H1 (cell line): Measurements from ENCODE around the gene LRRC4C. TPM values are rescaled to one million over a fixed set of nuclear protein-coding genes. Genes with fewer than 3 reads are reported as not detected.

ENCODE experiments used
- CTCF ChIA-PET: fragments of 300-600 bp; sonication (Branson Sonifier 250); formaldehyde crosslinking; loops from one replicate; lab custom pipeline; 2021; ENCODE audit not compliant: partially characterized antibody; lab: Charles Lee
- POLR2A ChIA-PET: fragments of 300-600 bp; sonication (Branson Sonifier 250); formaldehyde crosslinking; loops from one replicate; lab custom pipeline; 2021; ENCODE audit warnings: inconsistent platforms; ENCODE audit not compliant: partially characterized antibody; lab: Charles Lee
- DNase-seq, 2 experiments: peaks; one replicate each; pipeline versions ENCODE4 v3.0.0 to v3.0.0-alpha.2; 2010 to 2022; ENCODE audit warnings: low spot score in 2 of 2, low read depth in 1 of 2, mixed read lengths in 1 of 2
- FAIRE-seq: peaks from 2 replicates; lab custom pipeline; 2011; peaks lifted over from hg19 to GRCh38; lab: Jason Lieb, UNC
- H2AFZ ChIP-seq: 2 replicates; pipeline ENCODE4 v1.8.1; 2012; ENCODE audit warnings: low read length, inconsistent platforms
- H2AK5ac ChIP-seq: 2 replicates; pipeline ENCODE4 v1.6.1; 2013; ENCODE audit warnings: low read depth, low read length
- H2BK120ac ChIP-seq: replicated peaks from 2 replicates; pipeline ENCODE3; 2013; ENCODE audit warnings: low read depth, low read length, inconsistent platforms
- H2BK12ac ChIP-seq: 2 replicates; pipeline ENCODE4 v1.6.1; 2013; ENCODE audit warnings: low read depth, low read length
- H2BK15ac ChIP-seq: 2 replicates; pipeline ENCODE4 v1.6.1; 2013; ENCODE audit warnings: low read length
- H2BK20ac ChIP-seq: 2 replicates; pipeline ENCODE4 v1.6.1; 2013; ENCODE audit warnings: low read length
- H2BK5ac ChIP-seq: 2 replicates; pipeline ENCODE4 v1.6.1; 2013; ENCODE audit warnings: low read depth, low read length
- H3K14ac ChIP-seq: 2 replicates; pipeline ENCODE4 v1.6.1; 2013; ENCODE audit warnings: inconsistent platforms; ENCODE audit not compliant: insufficient read length
- H3K18ac ChIP-seq: 2 replicates; pipeline ENCODE4 v1.6.1; 2013; ENCODE audit warnings: low read length; ENCODE audit errors: extremely low read depth
- H3K23ac ChIP-seq: 2 replicates; pipeline ENCODE4 v1.6.1; 2013; ENCODE audit warnings: inconsistent platforms; ENCODE audit not compliant: insufficient read length
- H3K23me2 ChIP-seq: 2 replicates; pipeline ENCODE4 v1.6.1; 2013; ENCODE audit warnings: low read depth, low read length
- H3K27ac ChIP-seq: 2 replicates; pipeline ENCODE4 v1.6.1; 2011; ENCODE audit warnings: low read depth, low read length, inconsistent platforms
- H3K27me3 ChIP-seq, 4 experiments: replicated peaks in 1 of 4; 1 replicate in 1 of 4; 2 replicates in 3 of 4; pipeline versions ENCODE4 v1.6.1 to v1.8.1; 2011 to 2013; ENCODE audit warnings: low read length in 3 of 4, mild to moderate bottlenecking in 3 of 4, inconsistent platforms in 2 of 4, mixed read lengths in 2 of 4, moderate library complexity in 1 of 4; ENCODE audit not compliant: control insufficient read depth in 3 of 4, insufficient read depth in 3 of 4; ENCODE audit errors: extremely low read depth in 1 of 4
- H3K36me3 ChIP-seq, 4 experiments: 2 replicates each; pipeline versions ENCODE4 v1.6.1 to v1.8.1; 2011 to 2013; ENCODE audit warnings: mild to moderate bottlenecking in 4 of 4, low read length in 3 of 4, moderate library complexity in 2 of 4, control low read depth in 1 of 4, inconsistent platforms in 1 of 4; ENCODE audit not compliant: insufficient read depth in 4 of 4, control insufficient read depth in 2 of 4
- H3K4ac ChIP-seq: replicated peaks from 2 replicates; pipeline ENCODE3; 2013; ENCODE audit warnings: low read length, low read depth, mixed read lengths, inconsistent platforms; ENCODE audit not compliant: insufficient read length
- H3K4me1 ChIP-seq, 4 experiments: replicated peaks in 1 of 4; 1 replicate in 1 of 4; 2 replicates in 3 of 4; pipeline versions ENCODE4 v1.6.1 to v1.8.1; 2011 to 2013; ENCODE audit warnings: low read length in 3 of 4, inconsistent platforms in 2 of 4, mixed read lengths in 1 of 4; ENCODE audit not compliant: insufficient read depth in 4 of 4, control insufficient read depth in 3 of 4
- H3K4me2 ChIP-seq, 2 experiments: 2 replicates each; pipeline versions ENCODE4 v1.6.1 to v1.8.1; 2011 to 2013; ENCODE audit warnings: low read depth in 2 of 2, low read length in 2 of 2, control low read depth in 1 of 2, inconsistent platforms in 1 of 2, mild to moderate bottlenecking in 1 of 2; ENCODE audit not compliant: insufficient read depth in 1 of 2
- H3K4me3 ChIP-seq, 4 experiments: fragments of 200-600, 300-600 bp in 1 of 4; sonication (generic), shearing (Covaris generic), sonication (Bioruptor Twin) in 1 of 4; 2 replicates each; pipeline versions ENCODE4 v1.5.1 to v1.8.1; 2011 to 2016; ENCODE audit warnings: low read length in 4 of 4, low read depth in 3 of 4, control low read depth in 2 of 4, inconsistent platforms in 2 of 4, mild to moderate bottlenecking in 2 of 4, mixed read lengths in 1 of 4, moderate library complexity in 1 of 4; ENCODE audit not compliant: insufficient read depth in 2 of 4; ENCODE audit errors: extremely low read depth in 1 of 4
- H3K56ac ChIP-seq: replicated peaks from 2 replicates; pipeline ENCODE3; 2013; ENCODE audit warnings: low read depth, mild to moderate bottlenecking, mixed read lengths, low read length, inconsistent platforms; ENCODE audit not compliant: insufficient read length
- H3K79me1 ChIP-seq: 2 replicates; pipeline ENCODE4 v1.6.1; 2013; ENCODE audit warnings: low read depth, low read length, control low read depth
- H3K79me2 ChIP-seq, 2 experiments: 2 replicates each; pipeline versions ENCODE4 v1.6.1 to v1.8.1; 2012 to 2013; ENCODE audit warnings: low read length in 2 of 2, mild to moderate bottlenecking in 2 of 2, inconsistent platforms in 1 of 2; ENCODE audit not compliant: insufficient read depth in 2 of 2, control insufficient read depth in 1 of 2
- H3K9ac ChIP-seq, 4 experiments: replicated peaks in 1 of 4; 1 replicate in 1 of 4; 2 replicates in 3 of 4; pipeline versions ENCODE4 v1.6.1 to v1.8.1; 2011 to 2013; ENCODE audit warnings: low read depth in 3 of 4, low read length in 3 of 4, control low read depth in 2 of 4, mild to moderate bottlenecking in 2 of 4, moderate library complexity in 2 of 4, inconsistent platforms in 1 of 4; ENCODE audit errors: extremely low read depth in 1 of 4
- H3K9me3 ChIP-seq, 2 experiments: 2 replicates each; pipeline versions ENCODE4 v1.6.1 to v1.8.1; 2012 to 2013; ENCODE audit warnings: mild to moderate bottlenecking in 2 of 2, moderate library complexity in 2 of 2, control low read depth in 1 of 2, inconsistent platforms in 1 of 2, low read depth in 1 of 2, low read length in 1 of 2, mixed read lengths in 1 of 2; ENCODE audit not compliant: insufficient read depth in 2 of 2
- H4K20me1 ChIP-seq, 2 experiments: replicated peaks in 1 of 2; 2 replicates each; pipeline versions ENCODE3 to v1.8.1; 2011 to 2013; ENCODE audit warnings: inconsistent platforms in 2 of 2, low read length in 2 of 2, mild to moderate bottlenecking in 1 of 2; ENCODE audit not compliant: insufficient read depth in 2 of 2, control insufficient read depth in 1 of 2
- H4K5ac ChIP-seq: 2 replicates; pipeline ENCODE4 v1.6.1; 2013; ENCODE audit warnings: low read length, low read depth, mixed read lengths, inconsistent platforms; ENCODE audit not compliant: insufficient read length
- H4K8ac ChIP-seq: 2 replicates; pipeline ENCODE4 v1.8.0; 2013; ENCODE audit warnings: mild to moderate bottlenecking, moderate library complexity, low read length, inconsistent platforms; ENCODE audit not compliant: insufficient read depth; ENCODE audit errors: extremely low read depth
- H4K91ac ChIP-seq: replicated peaks from 2 replicates; pipeline ENCODE3; 2013; ENCODE audit warnings: low read length, mixed read lengths, inconsistent platforms; ENCODE audit not compliant: insufficient read length
- BCL11A ChIP-seq, 2 experiments: IDR thresholded peaks; one replicate each; pipeline ENCODE4 v1.6.1; 2011; ENCODE audit warnings: low read depth in 2 of 2, low read length in 2 of 2, mild to moderate bottlenecking in 2 of 2
- HDAC2 ChIP-seq, 2 experiments: fragments of 300-600 bp in 1 of 2; sonication (generic) in 1 of 2; IDR thresholded peaks; 2 replicates each; pipeline ENCODE4 v1.6.1; 2011 to 2012; ENCODE audit warnings: low read depth in 2 of 2, low read length in 2 of 2, mild to moderate bottlenecking in 2 of 2, moderate library complexity in 2 of 2, borderline replicate concordance in 1 of 2, inconsistent platforms in 1 of 2
- KDM1A ChIP-seq: fragments of 200-600, 300-600 bp; sonication (generic); IDR thresholded peaks from 2 replicates; pipeline ENCODE4 v1.7.1; 2016; ENCODE audit warnings: mild to moderate bottlenecking, low read length, borderline replicate concordance
- NRF1 ChIP-seq: IDR thresholded peaks from 2 replicates; pipeline ENCODE4 v1.6.1; 2011; ENCODE audit warnings: mild to moderate bottlenecking, low read depth, low read length, improper control_type of control experiment
- SIX5 ChIP-seq: IDR thresholded peaks from 2 replicates; pipeline ENCODE4 v1.6.1; 2011; ENCODE audit warnings: mild to moderate bottlenecking, low read depth, low read length
- WGBS, 2 experiments: shearing (Covaris generic) in 1 of 2; methylation state at CpG; one replicate each; pipeline versions ENCODE4 v1.1.6 to v1.1.7; 2013 to 2015; ENCODE audit warnings: low lambda C conversion rate in 2 of 2, mixed read lengths in 2 of 2, inconsistent platforms in 1 of 2, low coverage in 1 of 2, missing lambda C conversion rate in 1 of 2; ENCODE audit not compliant: insufficient replicate concordance in 2 of 2, insufficient coverage in 1 of 2, insufficient read length in 1 of 2; ENCODE audit errors: extremely low coverage in 1 of 2, missing lambda C conversion rate in 1 of 2; 5-methylcytosine and 5-hydroxymethylcytosine counted together
- polyA plus RNA-seq, 7 experiments: library from polyadenylated mRNA; depleted of rRNA in 3 of 7; stranded (reverse) in 5 of 7; unstranded in 2 of 7; fragments of >200 nt in 5 of 7; fragments of 200-250 nt in 2 of 7; gene quantifications; 1 replicate in 5 of 7; 2 replicates in 1 of 7; 4 replicates in 1 of 7; pipeline versions ENCODE4 v1.2.1 to v1.2.3, GENCODE V29; 2011 to 2013; ENCODE audit warnings: missing spikeins in 2 of 7, mixed read lengths in 2 of 7
- total RNA-seq: library from RNA; stranded (reverse); fragmentation: NEBNext Ultra II Directional; extraction: Animal tissue kit (Norgen Biotek cat#: 25700); gene quantifications from 2 replicates; pipeline ENCODE4 v1.2.1, GENCODE V29; 2021

The LRRC4C gene
- total and polyA plus RNA-seq, 2 of the 8 experiments (the other 6 are each of a cell fraction or from before 2014, with no cell fraction given), result 0.23 to 2.2 TPM

- no peak overlapping the region for H2BK12ac ChIP-seq
- H3K9me3 ChIP-seq, result no peaks in the 10 kb centered on the region
- H3K56ac ChIP-seq, result no peak overlapping the region
- H3K23me2 ChIP-seq, result no peaks in the 10 kb centered on the region
- no peak overlapping the region for H4K5ac ChIP-seq
- no peak overlapping the region for H2BK5ac ChIP-seq
- H2AK5ac ChIP-seq, result no peak overlapping the region
- DNase-seq (no peak), FAIRE-seq (no peak)
- no peaks in the 10 kb centered on the region for H3K4me1 ChIP-seq
- H3K79me1 ChIP-seq, result no peaks in the 10 kb centered on the region
- TF ChIP-seq SIX5, result no peak
- TF ChIP-seq HDAC2 (IDR thresholded peaks at IDR 0.05; ENCODE audit: borderline replicate concordance in 1 of 2, low read depth in 2 of 2, low read length in 2 of 2), result no peak
- TF ChIP-seq BCL11A (IDR thresholded peaks at IDR 0.05; ENCODE audit: low read depth in 2 of 2, low read length in 2 of 2), result no peak
- no peak for TF ChIP-seq KDM1A
- no peak for TF ChIP-seq NRF1
- no peak overlapping the region for H3K18ac ChIP-seq
- H3K36me3 ChIP-seq, result no peaks in the 10 kb centered on the region
- H3K4me2 ChIP-seq, result no peak overlapping the region
- ChIA-PET POLR2A (no interaction called here), CTCF (interaction anchor here (1.0 to 1.2 kb wide), 3 partner anchors 19 to 105 kb away, joined by 3 to 6 read pairs (median 3); no protein-coding TSS in a partner anchor)
- no peak overlapping the region for H2BK15ac ChIP-seq
- H2AFZ ChIP-seq, result no peak overlapping the region
- H4K91ac ChIP-seq, result no peak overlapping the region
- H3K27ac ChIP-seq, result no peak overlapping the region
- H3K4ac ChIP-seq, result no peak overlapping the region
- no peak overlapping the region for H3K14ac ChIP-seq
- H2BK20ac ChIP-seq, result no peak overlapping the region
- H3K9ac ChIP-seq, result no peak overlapping the region
- no peak overlapping the region for H4K8ac ChIP-seq
- H3K4me3 ChIP-seq, result no peak overlapping the region
- no peaks in the 10 kb centered on the region for H4K20me1 ChIP-seq
- H3K79me2 ChIP-seq, result no peaks in the 10 kb centered on the region
- no peaks in the 10 kb centered on the region for H3K27me3 ChIP-seq
- no peak overlapping the region for H3K23ac ChIP-seq
- H2BK120ac ChIP-seq, result no peak overlapping the region
- WGBS, 2 experiments, result 86% methylated on average over 4 of the region's 4 CpGs; no CpG with 5 or more reads in 1 of the 2 experiments
These were observed 44.5 kb downstream of the LRRC4C start for GRCh38 chr11:41414771-41415440.
